HepG2 (cell line): Measurements from ENCODE around the gene LRRC27. TPM values are rescaled to one million over a fixed set of nuclear protein-coding genes. Genes with fewer than 3 reads are reported as not detected.

Experiments used
- ATF1 ChIP-seq: IDR thresholded peaks from 2 replicates; pipeline ENCODE4 v1.6.1; 2016; ENCODE audit warnings: mild to moderate bottlenecking, control low read depth
- ELK4 ChIP-seq: sonication (generic); formaldehyde crosslinking; IDR thresholded peaks from 2 replicates; pipeline ENCODE4 v1.9.0; 2021; ENCODE audit warnings: missing genetic modification reagents, borderline replicate concordance
- GATAD2A ChIP-seq: IDR thresholded peaks from 2 replicates; pipeline ENCODE4 v1.6.1; 2016
- HIVEP1 ChIP-seq: sonication (generic); formaldehyde crosslinking; IDR thresholded peaks from 2 replicates; pipeline ENCODE4 v1.4.0; 2020; ENCODE audit warnings: mild to moderate bottlenecking, missing genetic modification reagents
- IKZF1 ChIP-seq: fragments of 450-650 bp; IDR thresholded peaks from 2 replicates; pipeline ENCODE4 v1.7.1; 2016
- MAFG ChIP-seq: sonication (generic); formaldehyde crosslinking; IDR thresholded peaks from 2 replicates; pipeline ENCODE4 v1.5.1; 2020; ENCODE audit warnings: mild to moderate bottlenecking, missing genetic modification reagents
- POGK ChIP-seq: sonication (generic); formaldehyde crosslinking; conservative IDR thresholded peaks from 2 replicates; pipeline ENCODE4 v1.8.0; 2022; ENCODE audit warnings: mild to moderate bottlenecking, moderate library complexity, missing genetic modification reagents
- PRDM4 ChIP-seq: sonication (generic); formaldehyde crosslinking; IDR thresholded peaks from 2 replicates; pipeline ENCODE4 v1.9.0; 2021; ENCODE audit warnings: missing genetic modification reagents, borderline replicate concordance
- RARG ChIP-seq: sonication (generic); formaldehyde crosslinking; IDR thresholded peaks from 2 replicates; pipeline ENCODE4 v1.4.0; 2020; ENCODE audit warnings: low read depth, mild to moderate bottlenecking, missing genetic modification reagents
- THAP9 ChIP-seq: sonication (generic); formaldehyde crosslinking; IDR thresholded peaks from 2 replicates; pipeline ENCODE4; 2020; ENCODE audit warnings: missing genetic modification reagents, mild to moderate bottlenecking, borderline replicate concordance
- ZC3H13 ChIP-seq: sonication (generic); formaldehyde crosslinking; IDR thresholded peaks from 2 replicates; pipeline ENCODE4 v1.8.1; 2023; ENCODE audit warnings: mild to moderate bottlenecking, missing genetic modification reagents, moderate library complexity
- ZNF687 ChIP-seq: sonication (generic); formaldehyde crosslinking; IDR thresholded peaks from 2 replicates; pipeline ENCODE4 v1.5.1; 2020; ENCODE audit warnings: mild to moderate bottlenecking, missing genetic modification reagents, moderate library complexity
- ZSCAN5A ChIP-seq: sonication (generic); formaldehyde crosslinking; IDR thresholded peaks from 2 replicates; pipeline ENCODE4 v1.8.0; 2022; ENCODE audit warnings: mild to moderate bottlenecking, missing genetic modification reagents, borderline replicate concordance
- polyA plus RNA-seq, 8 experiments: library from polyadenylated mRNA; depleted of rRNA in 3 of 8; stranded (reverse) in 7 of 8; unstranded in 1 of 8; fragments of >200 nt; fragmentation: Illumina TruSeq in 4 of 8; extraction: Trizol in 4 of 8; gene quantifications; 2 replicates each; pipeline versions ENCODE4 v1.2.1 to v1.2.3, GENCODE V29; 2011 to 2016; ENCODE audit warnings: low read depth in 4 of 8, missing spikeins in 1 of 8, mixed read lengths in 1 of 8; ENCODE audit not compliant: insufficient read depth in 1 of 8
- total RNA-seq, 5 experiments: library from RNA; depleted of rRNA; stranded (reverse); fragments of >200 nt; fragmentation: Illumina TruSeq; extraction: Trizol; gene quantifications; 2 replicates each; pipeline ENCODE4 v1.2.3, GENCODE V29; 2016; ENCODE audit warnings: low read depth in 1 of 5

The LRRC27 gene
- total and polyA plus RNA-seq, 2 of the 13 experiments (the other 11 are each of a cell fraction or from before 2014, with no cell fraction given), result 4.2 to 4.6 TPM

- TF ChIP-seq POGK (CRISPR knock-in tag), result no peak
- TF ChIP-seq PRDM4 (CRISPR knock-in tag), result no peak
- TF ChIP-seq HIVEP1 (CRISPR knock-in tag), result 0 out of 2 replicates have a peak, but pooled peaks have one; percentile 20
- TF ChIP-seq ATF1 (CRISPR knock-in tag), result no peak
- TF ChIP-seq IKZF1, result no peak
- no peak for TF ChIP-seq ELK4 (CRISPR knock-in tag)
- peak; percentile 77 for TF ChIP-seq ZNF687 (CRISPR knock-in tag)
- no peak for TF ChIP-seq RARG (CRISPR knock-in tag)
- TF ChIP-seq GATAD2A (CRISPR knock-in tag), result peak; percentile 70
- no peak for TF ChIP-seq MAFG
- TF ChIP-seq THAP9, result no peak
- TF ChIP-seq ZSCAN5A (CRISPR knock-in tag), result no peak
- no peak for TF ChIP-seq ZC3H13 (CRISPR knock-in tag)
These were observed 57.0 kb downstream of the LRRC27 start (continued) for GRCh38 chr10:132388891-132389432.
